Panc1 (cell line): ENCODE data around the gene RASGRP3. TPM values are rescaled to one million over a fixed set of nuclear protein-coding genes. Genes with fewer than 3 reads are reported as not detected.

Source experiments
- ATAC-seq: fragments of 200-7000 bp; cut with Tn5 transposase; 2 replicates; pipeline ENCODE4 v1.9.1; 2020; ENCODE audit warnings: mild to moderate bottlenecking, moderate library complexity
- BruUV-seq: library from RNA; stranded (reverse); fragments of 400-500 nt; replicated peaks from 2 replicates; lab custom pipeline; 2021; lab: Mats Ljungman, UMichigan
- CTCF ChIA-PET: fragments of 300-600 bp; sonication (Branson Sonifier 250); formaldehyde crosslinking; loops from one replicate; lab custom pipeline; 2022; ENCODE audit warnings: antibody characterized with exemption; lab: Charles Lee
- POLR2A ChIA-PET: fragments of 300-600 bp; sonication (Branson Sonifier 250); formaldehyde crosslinking; loops from one replicate; lab custom pipeline; 2022; ENCODE audit warnings: antibody characterized with exemption; lab: Charles Lee
- DNase-seq: peaks from one replicate; pipeline ENCODE4 v3.0.0-alpha.2; 2010; ENCODE audit warnings: low read depth, low spot score
- H3K27ac ChIP-seq: 2 replicates; pipeline ENCODE4 v1.5.1; 2011; ENCODE audit warnings: mild to moderate bottlenecking, low read length, inconsistent platforms
- H3K27me3 ChIP-seq: fragments of 200-500 bp; sonication (Bioruptor generic); 2 replicates; pipeline ENCODE4 v1.6.0; 2014; ENCODE audit warnings: low read length, inconsistent platforms; ENCODE audit not compliant: control insufficient read depth, insufficient read depth
- H3K36me3 ChIP-seq: fragments of 200-500 bp; sonication (Bioruptor generic); 2 replicates; pipeline ENCODE4 v1.5.1; 2014; ENCODE audit warnings: inconsistent platforms, mild to moderate bottlenecking, low read length, moderate library complexity; ENCODE audit not compliant: control insufficient read depth, insufficient read depth
- H3K4me1 ChIP-seq: 2 replicates; pipeline ENCODE4 v1.5.1; 2011; ENCODE audit warnings: inconsistent platforms, mild to moderate bottlenecking, low read length, moderate library complexity; ENCODE audit not compliant: control insufficient read depth, insufficient read depth
- H3K4me3 ChIP-seq, 2 experiments: 2 replicates each; pipeline ENCODE4 v1.5.1; 2011 to 2012; ENCODE audit warnings: low read depth in 2 of 2, low read length in 2 of 2, mild to moderate bottlenecking in 2 of 2, inconsistent platforms in 1 of 2, moderate library complexity in 1 of 2
- H3K9me3 ChIP-seq: fragments of 200-500 bp; sonication (Bioruptor generic); 2 replicates; pipeline ENCODE4 v1.5.1; 2014; ENCODE audit warnings: low read depth, mild to moderate bottlenecking, inconsistent platforms, low read length, moderate library complexity; ENCODE audit not compliant: control insufficient read depth, insufficient read depth
- CTCF ChIP-seq: fragments of 450-650 bp; IDR thresholded peaks from 2 replicates; pipeline ENCODE4 v1.5.1; 2017; ENCODE audit warnings: mild to moderate bottlenecking
- POLR2AphosphoS5 ChIP-seq: IDR thresholded peaks from 2 replicates; pipeline ENCODE4 v1.6.1; 2012; ENCODE audit warnings: mild to moderate bottlenecking, low read depth, low read length, moderate library complexity
- REST ChIP-seq, 2 experiments: IDR thresholded peaks; 2 replicates each; pipeline ENCODE4 v1.6.1; 2011 to 2012; ENCODE audit warnings: low read depth in 2 of 2, control low read depth in 1 of 2, low read length in 1 of 2, mild to moderate bottlenecking in 1 of 2, moderate library complexity in 1 of 2; ENCODE audit not compliant: insufficient read depth in 1 of 2
- SIN3A ChIP-seq: IDR thresholded peaks from 2 replicates; pipeline ENCODE4 v1.6.1; 2012; ENCODE audit warnings: low read depth, mild to moderate bottlenecking, low read length, moderate library complexity, borderline replicate concordance; ENCODE audit not compliant: insufficient read depth
- TCF7L2 ChIP-seq: IDR thresholded peaks from 2 replicates; pipeline ENCODE4 v1.6.1; 2011; ENCODE audit warnings: mild to moderate bottlenecking, low read depth, low read length, inconsistent platforms
- in situ Hi-C: cut with HindIII; loops from 2 replicates; pipeline ENCODE4 v1.10.0; 2016; ENCODE audit warnings: low sequenced_read_pairs, low pct_unique_long_range_greater_than_20kb
- intact Hi-C: fragments of 100-400 bp; cut with micrococcal nuclease; formaldehyde crosslinking; loops from one replicate; pipeline ENCODE4 v1.10.0; 2022; ENCODE audit not compliant: unreplicated experiment
- total RNA-seq: library from RNA; stranded (reverse); gene quantifications from one replicate; pipeline ENCODE4 v1.2.1, GENCODE V29; 2021; ENCODE audit not compliant: unreplicated experiment

The RASGRP3 gene
- total RNA-seq, 1 experiment from 2014 or later, result 2.6 TPM

GRCh38 chr2:33496150-33496549 lies 19.7 kb downstream of the RASGRP3 start:
- ChIA-PET CTCF (no interaction called here), POLR2A (no interaction called here)
- no peak overlapping the region for H3K27ac ChIP-seq
- intact Hi-C loops (no loop called here), in situ Hi-C loops (no loop called here)
- DNase-seq (no peak), ATAC-seq (no peak)
- H3K4me1 ChIP-seq, result no peaks in the 10 kb centered on the region
- H3K36me3 ChIP-seq, result no peaks in the 10 kb centered on the region
- no TSS peak for BruUV-seq
- no peaks in the 10 kb centered on the region for H3K9me3 ChIP-seq
- H3K27me3 ChIP-seq, result no peaks in the 10 kb centered on the region
- TF ChIP-seq TCF7L2 (no peak), SIN3A (no peak), CTCF (no peak), REST (IDR thresholded peaks at IDR 0.05; ENCODE audit: insufficient read depth in 1 of 2, low read depth in 2 of 2, low read length in 1 of 2) (no peak), POLR2AphosphoS5 (no peak)
- H3K4me3 ChIP-seq, result no peak overlapping the region

- H3K36me3 ChIP-seq, result no peaks in the 10 kb centered on the region
- H3K27me3 ChIP-seq, result no peaks in the 10 kb centered on the region
- POLR2A ChIA-PET, result no interaction called here
- CTCF ChIA-PET, result no interaction called here
- BruUV-seq, result no TSS peak
- intact Hi-C loops (no loop called here), in situ Hi-C loops (no loop called here)
- ATAC-seq (no peak), DNase-seq (no peak)
- no peaks in the 10 kb centered on the region for H3K4me1 ChIP-seq
- no peaks in the 10 kb centered on the region for H3K9me3 ChIP-seq
- TF ChIP-seq REST (IDR thresholded peaks at IDR 0.05; ENCODE audit: insufficient read depth in 1 of 2, low read depth in 2 of 2, low read length in 1 of 2), result no peak
- TF ChIP-seq SIN3A, result no peak
- no peak for TF ChIP-seq POLR2AphosphoS5
- no peak for TF ChIP-seq CTCF
- TF ChIP-seq TCF7L2, result no peak
- H3K4me3 ChIP-seq, result no peak overlapping the region
- H3K27ac ChIP-seq, result no peak overlapping the region
These were observed 20.3 kb downstream of the RASGRP3 start for GRCh38 chr2:33496726-33497125.
